Measurements from ENCODE around the gene BTBD6.
"Not testable (repeated sequence)": the region's sequence is repeated elsewhere in the genome, so short reads cannot be mapped to it uniquely, and the experiment has no call there.

Gene BTBD6

DNA sequence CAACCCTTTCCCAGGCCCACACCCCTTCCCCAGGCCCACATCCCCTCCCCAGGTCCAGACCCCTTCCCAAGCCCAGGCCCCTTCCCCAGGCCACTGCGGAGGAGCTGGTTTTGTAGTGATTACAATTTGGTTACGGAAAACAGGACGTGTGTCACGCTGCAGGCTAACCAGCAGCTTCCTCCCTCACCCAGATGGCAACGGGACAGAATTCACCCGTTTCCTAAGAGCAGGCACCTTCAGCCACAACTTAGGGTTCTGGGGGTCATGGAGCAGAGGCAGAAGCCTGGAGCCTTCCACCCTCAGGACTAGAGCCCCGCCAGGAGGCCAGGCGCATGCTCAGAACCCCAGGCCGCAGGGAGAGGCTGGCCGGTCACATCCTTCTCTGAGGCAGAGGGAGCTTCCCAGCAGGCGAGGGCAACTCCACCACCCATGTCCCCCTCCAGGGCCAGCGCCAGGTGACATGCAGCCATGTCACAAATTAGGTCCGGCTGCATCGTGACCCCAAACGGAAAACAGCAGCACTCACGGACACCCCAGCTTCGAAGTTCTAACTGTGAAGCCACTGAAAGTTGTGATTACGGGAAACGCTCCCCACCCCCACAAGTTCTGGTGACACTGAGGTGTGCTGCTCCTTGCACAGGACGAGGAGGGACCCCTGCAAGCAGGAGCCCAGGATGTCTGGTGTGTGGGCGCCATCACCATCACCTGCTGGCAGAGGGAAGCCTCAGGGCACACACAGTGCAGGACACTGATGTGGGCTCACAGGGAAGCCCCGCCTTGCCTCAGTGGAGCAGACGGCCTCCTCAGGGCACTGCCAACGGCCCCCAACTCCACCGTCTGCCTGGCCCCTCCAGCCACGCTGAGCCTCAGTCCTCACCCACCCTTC is 44.7 kb downstream of the BTBD6 start:
- in situ Hi-C loops (cut with MboI; ENCODE audit: low sequenced_read_pairs): no loop called here

DNA sequence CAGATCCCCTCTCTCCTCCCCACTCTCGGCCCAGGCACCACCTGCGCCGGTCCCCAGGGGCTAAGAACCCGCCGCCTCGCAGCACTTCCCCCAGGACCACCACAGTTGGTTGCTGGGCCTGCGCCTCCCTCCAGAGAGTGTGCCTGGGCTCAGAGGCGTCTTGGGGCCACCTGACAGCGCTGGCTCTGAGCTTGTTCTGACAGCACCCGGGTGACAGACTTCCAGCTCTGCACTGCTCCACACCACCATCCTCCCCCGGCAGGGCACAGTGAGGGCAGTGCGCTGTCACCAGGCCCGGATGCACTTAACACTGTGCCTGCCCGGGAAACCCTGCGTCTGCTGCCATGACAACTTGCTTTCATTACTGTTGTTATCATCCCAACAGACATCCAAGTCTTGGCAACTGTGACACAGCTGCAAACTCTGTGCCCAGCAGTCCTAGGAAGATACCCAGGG is 45.8 kb downstream of the BTBD6 start:
- in situ Hi-C loops (cut with MboI; ENCODE audit: low sequenced_read_pairs): no loop called here

DNA sequence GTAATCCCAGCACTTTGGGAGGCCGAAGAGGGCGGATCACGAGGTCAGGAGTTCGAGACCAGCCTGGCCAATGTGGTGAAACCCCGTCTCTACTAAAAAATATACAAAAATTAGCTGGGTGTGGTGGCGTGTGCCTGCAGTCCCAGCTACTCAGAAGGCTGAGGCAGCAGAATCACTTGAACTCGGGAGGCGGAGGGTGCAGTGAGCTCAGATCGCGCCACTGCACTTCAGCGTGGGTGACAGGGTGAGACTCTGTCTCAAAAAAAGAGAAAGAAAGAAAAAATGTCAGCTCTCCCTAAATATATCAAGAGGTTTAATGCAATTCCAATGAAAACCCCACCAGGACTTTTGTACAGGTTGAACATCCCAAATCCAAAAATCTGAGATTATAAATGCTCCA is 49.0 kb downstream of the BTBD6 start:
- in situ Hi-C loops (cut with MboI; ENCODE audit: low sequenced_read_pairs): not testable (repeated sequence)

DNA sequence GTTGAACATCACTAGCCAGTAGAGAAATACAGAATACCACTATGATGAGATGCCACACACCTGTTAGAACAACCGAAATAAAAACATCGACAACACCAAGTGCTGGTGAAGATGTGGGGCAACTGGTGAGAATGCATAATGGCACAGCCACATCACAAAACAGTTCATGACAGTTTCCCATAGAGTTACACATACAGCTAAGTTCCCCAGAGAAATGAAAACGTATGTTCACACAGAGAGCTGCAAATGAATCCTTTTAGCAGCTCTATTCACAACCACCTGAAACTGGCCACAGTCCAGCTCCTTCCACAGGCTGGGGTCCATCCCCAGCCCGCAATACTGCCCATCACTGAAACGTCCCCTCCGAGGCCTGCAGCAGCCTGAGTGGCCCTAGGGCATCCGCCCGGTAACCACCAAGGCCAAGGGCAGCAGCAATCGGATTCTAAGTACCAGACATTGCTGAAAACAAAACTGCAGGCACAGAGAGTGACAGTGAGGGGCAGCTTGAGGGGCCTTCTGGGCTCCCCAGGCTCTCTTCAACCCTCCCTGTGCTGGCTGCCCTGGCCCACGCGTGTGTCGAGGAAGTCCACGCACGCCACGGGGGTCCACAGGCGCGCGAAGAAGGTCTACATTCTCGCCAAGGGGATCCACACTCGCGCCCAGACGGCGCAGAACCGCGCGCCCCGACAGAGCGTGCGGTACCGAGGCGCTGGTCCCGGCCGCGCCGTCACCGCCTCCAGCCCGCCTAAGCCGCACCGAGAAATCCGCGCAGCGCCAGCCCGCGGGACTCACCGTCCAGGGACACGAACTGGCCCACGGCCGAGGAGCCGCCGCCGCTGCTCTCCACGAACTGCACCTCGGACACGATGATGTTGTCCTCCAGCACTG is 51.6 kb downstream of the BTBD6 start:
- in situ Hi-C loops (cut with MboI; ENCODE audit: low sequenced_read_pairs): no loop called here

All from HL-60/S4 treated with retinoic acid at 250 ng/mL for 4 days and 3 days (cell line).